Hematopoietic multipotent progenitor cell treated with erythropoietin and hydrocortisone succinate and interleukin-3 and kit ligand, for 8 days (in vitro differentiated cells): Measurements from ENCODE around the gene HDAC3.

ENCODE experiments used
- DNase-seq: peaks from one replicate; pipeline ENCODE4 v3.0.0-alpha.2; 2015

HDAC3 gene

GRCh38 chr5:141636413-141637122, at the start of gene HDAC3, which contains the start of gene RELL2:
HDAC3 (minus strand) TSS chr5:141636849; CDS start chr5:141636790, 59 bp downstream.
RELL2 (plus strand) TSS chr5:141636997; CDS start chr5:141638226, 1,229 bp downstream.
- peak; percentile 86 for DNase-seq

- no peak for DNase-seq
Measured at GRCh38 chr5:141685591-141685990, 48.9 kb upstream of the HDAC3 start.

- no peak for DNase-seq
Measured at GRCh38 chr5:141683596-141684141, 47.0 kb upstream of the HDAC3 start.

GRCh38 chr5:141681695-141682641, 45.3 kb upstream of the HDAC3 start, which contains the start of gene ARAP3:
ARAP3 (minus strand) TSS chr5:141682230; CDS start chr5:141680486, 1,744 bp downstream.
- peak; percentile 88 for DNase-seq

GRCh38 chr5:141681295-141681694, 44.6 kb upstream of the HDAC3 start:
- DNase-seq: no peak

GRCh38 chr5:141680751-141681201, 44.1 kb upstream of the HDAC3 start:
- DNase-seq: no peak

GRCh38 chr5:141680178-141680577, 43.5 kb upstream of the HDAC3 start:
- no peak for DNase-seq

GRCh38 chr5:141677415-141677814, 40.8 kb upstream of the HDAC3 start:
- peak; percentile 19 for DNase-seq

- no peak for DNase-seq
Measured at GRCh38 chr5:141675672-141676071, 39.0 kb upstream of the HDAC3 start.

- no peak for DNase-seq
Measured at GRCh38 chr5:141674747-141675146, 38.1 kb upstream of the HDAC3 start.

- no peak for DNase-seq
Measured at GRCh38 chr5:141672841-141673813, 36.5 kb upstream of the HDAC3 start.

GRCh38 chr5:141672071-141672840, 35.6 kb upstream of the HDAC3 start:
- DNase-seq: no peak

- no peak for DNase-seq
Measured at GRCh38 chr5:141669520-141669919, 32.9 kb upstream of the HDAC3 start.

GRCh38 chr5:141668601-141669265, 32.1 kb upstream of the HDAC3 start:
- no peak for DNase-seq

- no peak for DNase-seq
Measured at GRCh38 chr5:141665995-141666940, 29.6 kb upstream of the HDAC3 start.

- DNase-seq: peak; percentile 76
Measured at GRCh38 chr5:141664733-141665461, 28.2 kb upstream of the HDAC3 start.

- no peak for DNase-seq
Measured at GRCh38 chr5:141663506-141663905, 26.9 kb upstream of the HDAC3 start.

- DNase-seq: no peak
Measured at GRCh38 chr5:141662028-141662427, 25.4 kb upstream of the HDAC3 start.
